Parietal lobe (tissue), 2 donors: ENCODE data around the gene DDX23. TPM values are rescaled to one million over a fixed set of nuclear protein-coding genes. Genes with fewer than 3 reads are reported as not detected.

ENCODE experiments used
- small RNA-seq: library from RNA; depleted of rRNA; stranded (forward); fragments of <200 nt; gene quantifications from one replicate; pipeline ENCODE3, GENCODE V24; 2014; ENCODE audit warnings: low replicate concordance
- total RNA-seq: library from RNA; depleted of rRNA; stranded (reverse); fragments of >200 nt; gene quantifications from one replicate; pipeline ENCODE4 v1.2.3, GENCODE V29; 2014

The DDX23 gene
- 94.2 TPM for total RNA-seq

GRCh38 chr12:48851883-48852733, at the start of gene DDX23:
TSS of gene DDX23 (minus strand) at chr12:48852163. CDS start at chr12:48845782, 6,381 bp downstream.

DNA sequence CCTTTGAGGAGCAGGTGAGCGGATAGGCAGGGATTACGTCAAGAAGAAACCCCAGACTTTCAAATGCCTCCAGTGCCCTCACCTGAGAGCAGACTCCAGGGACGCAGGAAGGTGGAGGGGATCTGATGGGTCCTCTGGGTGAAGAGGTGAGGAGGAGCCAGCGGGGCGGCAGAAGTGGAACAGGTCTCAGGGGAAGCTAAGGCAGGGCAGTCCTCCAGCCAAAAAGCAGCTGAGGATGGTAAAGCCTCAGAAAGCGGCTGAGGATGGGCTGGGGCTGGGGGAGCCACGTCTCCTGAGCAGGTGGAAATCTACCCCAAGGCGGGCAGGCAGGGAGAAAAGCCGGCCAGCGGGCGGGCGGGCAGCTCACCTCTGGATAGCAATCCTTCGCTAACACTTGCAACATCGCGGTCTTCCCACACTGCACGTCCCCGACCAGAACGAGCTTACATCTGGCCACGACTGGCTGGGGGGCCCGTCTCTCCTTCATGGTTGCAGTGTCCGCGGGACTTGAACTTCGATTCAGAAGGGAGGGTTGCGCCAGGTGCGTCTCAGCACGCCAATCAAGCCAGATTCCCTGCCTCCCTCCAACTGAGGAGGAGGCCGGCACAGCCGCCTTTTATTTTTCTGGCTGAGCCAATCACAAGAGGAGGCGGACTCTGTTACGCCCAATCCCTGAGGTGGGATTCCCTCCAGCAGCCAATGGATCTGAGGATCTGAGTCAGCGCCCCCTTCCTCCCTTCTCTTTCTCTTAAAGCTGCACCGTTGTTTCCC, 13.5 kb upstream of the DDX23 start, which contains the start of gene RND1:
RND1 (minus strand) TSS at position 590 of the 771 bp plus-strand sequence; CDS start at position 487, 103 bp downstream.

GRCh38 chr12:48817873-48818830, 33.8 kb downstream of the DDX23 start, which contains the start of gene CACNB3:
TSS of gene CACNB3 (plus strand) at chr12:48818496. CDS start at chr12:48818930, 434 bp downstream.

GRCh38 chr12:48788854-48789775, 62.8 kb downstream of the DDX23 start, which contains the start of gene ADCY6:
TSS of gene ADCY6 (minus strand) at chr12:48789089. CDS start at chr12:48783434, 5,655 bp downstream.

Small RNA genes within 50 kb of the gene (small RNA-seq; reads per million reads assigned to genes)
- not detected for gene RF00019
- gene RNU6-600P: not detected

Other genes starting within 250 kb of the DDX23 start
- 115 TPM for gene KANSL2, start 169.9 kb downstream of the DDX23 start, total RNA-seq
- gene CCNT1, start 135.5 kb downstream of the DDX23 start, total RNA-seq: 57.9 TPM
- gene ADCY6, start 63.1 kb downstream of the DDX23 start, total RNA-seq: 70.1 TPM
- gene CACNB3, start 33.7 kb downstream of the DDX23 start, total RNA-seq: 67.6 TPM
- 29.1 TPM for gene RND1, start 13.7 kb upstream of the DDX23 start, total RNA-seq
- gene FKBP11, start 73.3 kb upstream of the DDX23 start, total RNA-seq: 12.2 TPM
- gene ARF3, start 105.3 kb upstream of the DDX23 start, total RNA-seq: 71.4 TPM
- 3.4 TPM for gene WNT10B, start 119.6 kb upstream of the DDX23 start, total RNA-seq
- gene WNT1, start 126.2 kb upstream of the DDX23 start, total RNA-seq: not detected
- gene DDN, start 147.2 kb upstream of the DDX23 start, total RNA-seq: 5.3 TPM
- 26.3 TPM for gene PRKAG1, start 166.6 kb upstream of the DDX23 start, total RNA-seq
- gene KMT2D, start 208.6 kb upstream of the DDX23 start, total RNA-seq: 57.6 TPM
- gene RHEBL1, start 217.8 kb upstream of the DDX23 start, total RNA-seq: 0.63 TPM
- gene DHH, start 242.6 kb upstream of the DDX23 start, total RNA-seq: 0.31 TPM